NCI-H146 treated with DMSO at 0.1 percent for 48 hours (cell line): ENCODE data around the gene DYNC2H1.

ENCODE experiments used
- DNase-seq: peaks from one replicate; lab custom pipeline; 2025; ENCODE audit not compliant: unreplicated experiment; lab: John Stamatoyannopoulos, UW

DYNC2H1 gene, protein sequence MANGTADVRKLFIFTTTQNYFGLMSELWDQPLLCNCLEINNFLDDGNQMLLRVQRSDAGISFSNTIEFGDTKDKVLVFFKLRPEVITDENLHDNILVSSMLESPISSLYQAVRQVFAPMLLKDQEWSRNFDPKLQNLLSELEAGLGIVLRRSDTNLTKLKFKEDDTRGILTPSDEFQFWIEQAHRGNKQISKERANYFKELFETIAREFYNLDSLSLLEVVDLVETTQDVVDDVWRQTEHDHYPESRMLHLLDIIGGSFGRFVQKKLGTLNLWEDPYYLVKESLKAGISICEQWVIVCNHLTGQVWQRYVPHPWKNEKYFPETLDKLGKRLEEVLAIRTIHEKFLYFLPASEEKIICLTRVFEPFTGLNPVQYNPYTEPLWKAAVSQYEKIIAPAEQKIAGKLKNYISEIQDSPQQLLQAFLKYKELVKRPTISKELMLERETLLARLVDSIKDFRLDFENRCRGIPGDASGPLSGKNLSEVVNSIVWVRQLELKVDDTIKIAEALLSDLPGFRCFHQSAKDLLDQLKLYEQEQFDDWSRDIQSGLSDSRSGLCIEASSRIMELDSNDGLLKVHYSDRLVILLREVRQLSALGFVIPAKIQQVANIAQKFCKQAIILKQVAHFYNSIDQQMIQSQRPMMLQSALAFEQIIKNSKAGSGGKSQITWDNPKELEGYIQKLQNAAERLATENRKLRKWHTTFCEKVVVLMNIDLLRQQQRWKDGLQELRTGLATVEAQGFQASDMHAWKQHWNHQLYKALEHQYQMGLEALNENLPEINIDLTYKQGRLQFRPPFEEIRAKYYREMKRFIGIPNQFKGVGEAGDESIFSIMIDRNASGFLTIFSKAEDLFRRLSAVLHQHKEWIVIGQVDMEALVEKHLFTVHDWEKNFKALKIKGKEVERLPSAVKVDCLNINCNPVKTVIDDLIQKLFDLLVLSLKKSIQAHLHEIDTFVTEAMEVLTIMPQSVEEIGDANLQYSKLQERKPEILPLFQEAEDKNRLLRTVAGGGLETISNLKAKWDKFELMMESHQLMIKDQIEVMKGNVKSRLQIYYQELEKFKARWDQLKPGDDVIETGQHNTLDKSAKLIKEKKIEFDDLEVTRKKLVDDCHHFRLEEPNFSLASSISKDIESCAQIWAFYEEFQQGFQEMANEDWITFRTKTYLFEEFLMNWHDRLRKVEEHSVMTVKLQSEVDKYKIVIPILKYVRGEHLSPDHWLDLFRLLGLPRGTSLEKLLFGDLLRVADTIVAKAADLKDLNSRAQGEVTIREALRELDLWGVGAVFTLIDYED (N-terminal part only)

DNA sequence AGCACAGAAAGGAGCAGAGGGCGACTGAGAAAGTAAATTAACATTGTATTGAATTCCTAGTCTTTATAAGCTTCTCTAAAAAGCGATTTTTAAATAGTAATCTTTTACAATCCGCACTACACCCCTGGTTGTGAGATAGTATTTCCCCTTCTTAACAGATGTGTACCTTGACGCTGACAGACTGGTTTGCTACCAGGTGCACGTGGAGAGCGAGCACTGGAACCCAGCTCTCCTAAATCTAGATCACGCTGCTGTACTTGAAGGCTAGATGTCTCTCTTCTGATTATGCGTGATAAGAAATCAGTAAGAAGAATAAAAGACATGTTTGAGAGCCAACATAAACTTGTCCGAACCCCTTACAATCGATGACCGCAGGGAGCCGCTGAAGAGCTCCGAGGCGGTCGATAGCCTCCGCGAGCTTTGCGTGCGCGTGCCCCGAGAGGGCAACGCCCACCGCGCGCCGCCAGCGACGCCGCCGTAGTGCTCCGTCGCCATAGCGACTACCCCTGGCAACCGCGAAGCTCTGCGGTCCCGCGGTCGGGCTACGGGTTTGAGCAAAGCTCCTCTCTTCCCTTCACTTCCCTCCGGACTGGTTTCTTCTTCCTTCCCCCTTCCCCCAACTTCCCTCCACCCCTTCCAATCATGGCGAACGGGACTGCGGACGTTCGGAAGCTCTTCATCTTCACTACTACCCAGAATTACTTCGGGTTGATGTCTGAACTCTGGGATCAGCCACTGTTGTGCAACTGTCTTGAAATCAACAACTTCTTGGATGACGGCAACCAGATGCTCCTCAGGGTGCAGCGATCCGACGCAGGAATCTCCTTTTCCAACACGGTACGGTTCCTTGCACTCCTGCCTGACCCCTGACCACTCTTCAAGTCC, at the start of gene DYNC2H1:
DYNC2H1 (plus strand) TSS at position 494 of the 885 bp plus-strand sequence; CDS start at position 643, 149 bp downstream.
- DNase-seq = peak; percentile 81

- no peak for DNase-seq
These were observed 47.6 kb upstream of the DYNC2H1 start for GRCh38 chr11:103061656-103062055.

GRCh38 chr11:103067118-103067517, 42.1 kb upstream of the DYNC2H1 start:
- DNase-seq = no peak

- no peak for DNase-seq
These were observed 39.9 kb upstream of the DYNC2H1 start for GRCh38 chr11:103069367-103069766.

DNA sequence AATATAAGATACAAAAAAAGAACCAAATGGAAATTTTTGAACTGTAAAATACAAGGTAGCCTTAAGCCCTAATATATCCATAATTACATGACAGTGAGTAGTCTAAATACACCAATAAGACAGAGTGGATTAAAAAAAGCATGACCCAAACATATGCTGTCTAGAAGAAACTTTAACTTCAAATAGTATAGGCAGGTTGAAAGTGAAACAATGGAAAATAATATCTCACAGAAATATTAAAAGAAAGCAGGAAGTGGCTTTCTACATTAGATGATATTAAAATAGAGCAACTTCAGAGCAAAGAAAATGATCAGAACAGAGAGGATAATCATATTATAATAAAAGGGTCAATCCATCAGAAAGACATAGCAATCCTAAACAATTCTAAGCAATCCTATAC, 39.1 kb upstream of the DYNC2H1 start:
- DNase-seq = no peak

DNA sequence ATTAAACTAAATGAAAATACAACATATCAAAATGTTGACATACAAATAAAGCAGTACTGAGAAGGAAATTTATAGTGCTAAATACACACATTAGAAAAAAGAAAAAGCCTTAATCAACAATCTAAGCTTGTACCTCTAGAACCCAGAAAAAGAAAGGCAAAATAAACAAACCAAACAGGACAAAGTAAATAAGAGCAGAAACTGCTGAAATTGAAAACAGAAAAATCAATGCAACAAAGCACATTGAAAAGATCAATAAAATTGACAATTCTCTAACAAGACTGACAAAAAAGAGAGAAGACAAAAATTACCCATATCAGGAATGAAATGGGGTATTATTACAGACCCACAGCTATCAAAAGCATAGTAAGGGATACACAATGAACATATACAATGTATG, 38.2 kb upstream of the DYNC2H1 start:
- no peak for DNase-seq

DNA sequence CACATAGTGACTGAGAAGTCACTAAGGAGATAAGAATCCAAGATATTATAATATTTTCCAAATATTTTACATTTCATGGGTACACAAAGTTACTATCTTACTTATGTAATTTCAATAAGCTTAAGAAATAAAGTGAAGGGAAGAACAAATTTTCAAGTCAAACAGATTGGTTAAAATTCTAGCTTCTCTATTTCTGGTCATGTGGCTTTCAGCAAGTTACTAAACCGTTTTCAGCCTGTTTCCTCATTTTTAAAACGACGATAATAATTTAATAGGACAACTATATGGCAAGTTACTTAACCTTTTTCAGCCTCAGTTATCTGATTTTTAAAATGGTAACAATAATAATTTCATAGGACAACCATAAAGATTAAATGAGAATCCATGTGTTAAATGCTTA, 32.9 kb upstream of the DYNC2H1 start:
- DNase-seq = no peak

DNA sequence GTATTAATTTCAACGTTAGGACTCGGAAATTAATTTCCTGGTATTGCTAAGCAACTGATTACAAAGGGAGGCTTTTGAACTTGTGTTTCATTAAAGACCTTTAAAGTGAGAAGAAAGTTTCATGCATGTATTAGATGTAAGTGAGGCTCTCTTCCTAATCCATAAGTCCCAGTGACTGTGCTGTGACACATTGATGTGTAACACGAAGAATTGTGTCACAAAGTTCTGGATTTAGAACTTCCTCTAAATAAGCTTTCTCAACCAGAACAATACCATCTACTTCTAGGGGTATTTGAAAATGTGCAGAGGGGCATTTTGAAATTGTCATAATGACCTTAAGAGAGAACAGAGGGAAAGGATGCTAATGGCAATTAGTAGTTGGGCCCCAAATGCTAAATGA, 31.7 kb upstream of the DYNC2H1 start:
- no peak for DNase-seq

DNA sequence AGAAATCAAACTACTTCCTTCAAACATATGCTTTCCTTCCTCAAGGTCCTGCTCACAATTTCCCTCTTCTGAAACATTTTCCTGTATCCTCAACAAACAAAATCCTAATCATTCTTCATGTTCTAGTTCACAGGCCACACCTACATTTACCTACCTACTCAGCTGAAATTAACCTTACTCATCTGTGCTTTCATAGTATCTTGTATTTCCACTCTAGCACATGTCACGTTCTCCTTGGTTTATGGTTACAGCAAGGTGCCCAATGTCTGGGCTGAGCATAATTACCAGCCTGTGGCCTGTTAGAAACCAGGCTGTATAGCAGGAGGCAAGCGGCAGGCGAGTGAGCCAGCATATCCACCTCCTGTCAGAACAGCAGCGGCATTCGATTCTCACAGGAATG, 30.5 kb upstream of the DYNC2H1 start:
- DNase-seq = no peak

- DNase-seq = no peak
These were observed 29.4 kb upstream of the DYNC2H1 start for GRCh38 chr11:103079833-103080232.

- no peak for DNase-seq
These were observed 23.4 kb upstream of the DYNC2H1 start for GRCh38 chr11:103085758-103086365.

DNA sequence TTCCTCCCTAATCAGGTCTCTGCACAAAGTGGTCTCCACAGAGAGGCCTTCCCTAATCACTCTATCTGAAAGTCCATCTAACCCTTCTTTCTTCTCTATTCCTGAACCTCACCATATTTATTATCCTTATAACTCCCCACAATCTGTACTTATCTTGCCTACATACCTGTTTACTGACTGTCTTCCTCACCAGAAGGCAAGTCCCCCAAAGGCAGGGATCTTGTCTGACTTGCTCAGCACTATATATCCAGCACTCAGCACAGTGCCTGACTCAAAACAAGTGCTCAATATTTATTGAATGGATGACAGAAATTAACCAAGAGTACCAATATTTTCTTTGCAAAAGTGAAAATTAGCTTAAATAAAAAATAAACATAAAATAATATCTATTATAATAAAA, 22.8 kb upstream of the DYNC2H1 start:
- DNase-seq = no peak

DNA sequence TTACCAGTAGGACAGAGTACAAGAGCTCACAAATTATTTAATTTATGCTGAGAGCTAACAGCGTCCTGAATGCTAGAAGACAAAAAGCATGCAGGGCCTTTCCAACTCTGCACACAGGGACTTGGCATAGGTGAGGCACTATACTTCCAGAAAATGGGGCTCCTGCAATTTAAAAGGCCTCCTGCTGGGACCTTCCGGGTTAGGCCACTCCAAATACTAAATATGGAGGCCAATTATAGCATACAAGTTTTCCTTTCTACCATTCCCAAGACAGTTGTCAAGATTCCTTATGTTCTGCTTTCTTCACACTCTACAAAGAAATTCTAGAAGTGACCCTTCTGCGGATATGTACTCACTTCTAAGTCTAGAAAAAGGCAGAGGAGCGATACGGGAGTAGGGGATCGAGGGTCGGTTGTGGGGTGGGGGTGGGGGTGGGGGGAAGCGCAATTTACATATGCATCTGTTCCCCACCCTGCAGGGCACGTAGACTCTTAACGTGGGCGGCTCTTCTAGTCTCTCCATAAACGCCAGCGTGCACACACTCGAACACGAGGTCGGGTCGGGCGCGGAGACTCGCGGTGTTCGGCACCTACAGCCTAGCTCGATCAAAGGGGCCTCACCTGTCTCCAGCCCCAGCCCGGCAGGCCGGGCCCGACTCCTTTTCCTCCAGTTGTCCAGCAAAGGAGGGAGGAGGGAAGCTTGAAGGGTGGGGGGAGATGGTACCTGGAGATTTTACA, 18.0 kb upstream of the DYNC2H1 start:
- DNase-seq = peak; percentile 25

DNA sequence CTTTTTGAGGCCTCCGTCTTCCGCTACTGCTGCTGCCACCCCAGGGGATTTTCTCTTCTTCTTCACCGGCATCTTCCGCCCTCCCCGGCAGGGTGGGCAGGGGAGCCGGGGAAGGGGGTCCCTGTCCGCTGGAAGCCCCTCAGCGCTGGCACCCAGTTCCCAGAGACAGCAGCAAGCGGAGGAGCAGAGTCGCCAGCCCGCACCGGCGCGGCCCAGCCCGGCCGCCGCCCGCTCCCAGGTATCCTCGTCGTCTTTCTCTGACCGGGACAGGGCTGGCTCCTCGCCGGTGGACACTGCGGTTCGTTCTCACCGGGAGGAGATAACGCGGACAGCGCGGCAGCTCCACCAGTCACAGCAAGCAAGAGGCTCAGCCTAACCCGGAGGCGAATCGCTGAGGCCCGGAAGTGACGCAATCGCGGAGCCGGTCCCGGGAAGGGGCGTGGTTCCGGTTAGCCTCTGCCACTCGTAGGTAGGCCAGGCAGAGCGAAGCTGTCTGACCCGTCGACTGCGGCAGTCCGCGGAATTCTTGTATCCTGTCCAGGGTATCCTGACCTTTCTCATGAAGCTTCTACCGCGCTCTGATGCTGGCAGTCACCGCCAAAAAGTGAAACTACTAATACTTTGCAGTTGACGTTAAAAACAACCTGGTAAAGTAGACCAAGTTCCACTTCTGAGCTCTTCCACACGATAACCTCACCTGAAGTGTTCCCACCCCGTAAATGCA, 17.3 kb upstream of the DYNC2H1 start, which contains the start of gene DCUN1D5:
DCUN1D5 (minus strand) TSS at position 360 of the 724 bp plus-strand sequence; CDS start at position 72, 288 bp downstream.
- peak; percentile 86 for DNase-seq

DNA sequence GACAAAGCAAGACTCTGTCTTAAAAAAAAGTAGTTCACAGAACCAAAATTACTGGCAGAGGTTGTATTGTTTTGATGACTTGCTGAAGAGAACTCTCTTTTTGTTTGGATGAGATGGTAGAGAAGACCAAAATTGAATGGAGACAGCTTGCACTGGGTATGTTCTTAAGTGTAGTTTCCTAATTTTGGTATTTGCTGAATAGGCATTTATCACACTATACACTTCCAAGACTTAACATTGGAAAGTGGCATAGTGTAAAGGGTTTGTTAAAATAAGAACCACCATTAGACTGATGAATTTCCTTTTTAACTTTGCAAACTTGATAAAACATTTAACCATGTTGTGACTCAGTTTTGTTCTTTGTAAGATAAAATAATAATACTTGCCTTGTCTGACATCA, 11.9 kb upstream of the DYNC2H1 start:
- DNase-seq = no peak

DNA sequence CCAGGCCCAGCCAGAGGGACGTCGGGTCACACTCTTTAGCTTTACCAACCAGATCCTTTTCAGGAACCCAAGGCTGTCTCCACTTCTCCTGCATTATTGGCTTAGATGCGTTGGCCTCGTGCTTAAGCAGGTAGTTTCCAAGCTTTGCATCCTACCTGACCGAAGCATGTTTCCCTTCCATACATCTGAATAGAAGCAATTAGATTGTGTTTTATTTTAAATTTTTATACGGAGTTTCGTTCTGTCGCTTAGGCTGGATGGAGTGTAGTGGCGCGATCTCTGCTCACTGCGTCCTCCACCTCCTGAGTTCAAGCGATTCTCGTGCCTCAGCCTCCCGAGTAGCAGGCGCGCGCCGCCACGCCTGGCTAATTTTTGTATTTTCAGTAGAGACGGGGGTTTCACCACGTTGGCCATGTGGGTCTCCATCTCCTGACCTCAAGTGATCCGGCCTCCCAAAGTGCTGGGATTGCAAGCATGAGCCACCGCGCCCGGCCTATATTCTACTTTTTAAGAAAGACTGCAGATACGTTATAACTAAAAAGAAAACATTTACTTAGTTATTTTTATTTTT, 677 bp downstream of the DYNC2H1 start:
- DNase-seq = no peak

- no peak for DNase-seq
These were observed 1.2 kb downstream of the DYNC2H1 start for GRCh38 chr11:103110391-103110790.

DNA sequence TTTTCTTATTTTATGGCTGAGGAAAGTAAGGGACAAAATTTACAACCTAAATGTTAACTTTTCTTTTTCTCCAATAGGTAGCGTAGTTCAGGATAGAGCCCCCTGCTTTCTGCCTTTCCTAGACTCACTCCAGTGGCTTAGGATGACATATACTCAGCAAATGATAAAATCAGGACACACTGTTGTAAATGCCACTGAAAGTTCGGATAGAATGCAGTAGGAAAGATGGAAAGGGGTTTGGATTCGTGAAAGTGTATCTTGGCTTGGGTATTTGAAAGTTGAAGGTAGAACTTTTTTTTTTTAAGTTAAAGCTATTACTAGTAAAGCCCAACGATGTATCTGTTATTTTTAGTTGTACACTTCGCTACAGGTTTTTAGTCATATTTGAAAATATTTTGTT, 2.2 kb downstream of the DYNC2H1 start:
- no peak for DNase-seq
